Measurements from ENCODE around the gene CAMK2G.

CAMK2G gene

GRCh38 chr10:73881221-73881919 lies 7.0 kb upstream of the CAMK2G start:
- Histone ChIP-seq H3F3A (ENCODE audit: control insufficient read depth, insufficient read depth) (no peaks in the 10 kb centered on the region), H3K36me3 (ENCODE audit: control insufficient read depth, low read length) (no peaks in the 10 kb centered on the region), H3K27me3 (ENCODE audit: control insufficient read depth, low read length) (0 out of 2 replicates have a peak, but pooled peaks cover 2% of the 10 kb centered on the region), H3K27ac (ENCODE audit: low read depth, low read length) (no peak overlapping the region), H3K4me1 (ENCODE audit: control insufficient read depth, low read length) (peaks cover 13% of the 10 kb centered on the region), H3K9me3 (ENCODE audit: control insufficient read depth, insufficient read depth, low read length) (no peaks in the 10 kb centered on the region), H3K9me2 (replicated peaks; ENCODE audit: control insufficient read depth, low read length) (no peaks in the 10 kb centered on the region), H3K4me2 (ENCODE audit: low read length) (no peak overlapping the region), H3K4me3 (ENCODE audit: low read length) (no peak overlapping the region), H3K79me2 (ENCODE audit: control insufficient read depth, low read length) (no peaks in the 10 kb centered on the region), H4K20me1 (ENCODE audit: control insufficient read depth, insufficient read depth, low read depth, low read length) (no peaks in the 10 kb centered on the region)
- TF ChIP-seq CTCF (IDR thresholded peaks at IDR 0.05; ENCODE audit: low read depth, low read length, poor library complexity, severe bottlenecking) (no peak), EZH2phosphoT487 (IDR thresholded peaks at IDR 0.05; ENCODE audit: borderline replicate concordance, low read length) (no peak)

GRCh38 chr10:73879296-73880173 lies 5.2 kb upstream of the CAMK2G start:
- H3K4me3 ChIP-seq (ENCODE audit: low read length) = no peak overlapping the region
- H3K9me3 ChIP-seq (ENCODE audit: control insufficient read depth, insufficient read depth, low read length) = no peaks in the 10 kb centered on the region
- no peaks in the 10 kb centered on the region for H3K79me2 ChIP-seq (ENCODE audit: control insufficient read depth, low read length)
- peak overlapping the region; percentile 37 for H3K4me2 ChIP-seq (ENCODE audit: low read length)
- no peaks in the 10 kb centered on the region for H3K9me2 ChIP-seq (replicated peaks; ENCODE audit: control insufficient read depth, low read length)
- H4K20me1 ChIP-seq (ENCODE audit: control insufficient read depth, insufficient read depth, low read depth, low read length) = no peaks in the 10 kb centered on the region
- H3F3A ChIP-seq (ENCODE audit: control insufficient read depth, insufficient read depth) = no peaks in the 10 kb centered on the region
- 0 out of 2 replicates have a peak, but pooled peaks cover 5% of the 10 kb centered on the region for H3K27me3 ChIP-seq (ENCODE audit: control insufficient read depth, low read length)
- peaks cover 20% of the 10 kb centered on the region for H3K4me1 ChIP-seq (ENCODE audit: control insufficient read depth, low read length)
- TF ChIP-seq EZH2phosphoT487 (IDR thresholded peaks at IDR 0.05; ENCODE audit: borderline replicate concordance, low read length) (no peak), CTCF (IDR thresholded peaks at IDR 0.05; ENCODE audit: low read depth, low read length, poor library complexity, severe bottlenecking) (peak; percentile 99)
- no peaks in the 10 kb centered on the region for H3K36me3 ChIP-seq (ENCODE audit: control insufficient read depth, low read length)
- no peak overlapping the region for H3K27ac ChIP-seq (ENCODE audit: low read depth, low read length)

- H3K27ac ChIP-seq (ENCODE audit: low read depth, low read length) = no peak overlapping the region
- no peak overlapping the region for H3K4me3 ChIP-seq (ENCODE audit: low read length)
These were observed 4.0 kb upstream of the CAMK2G start for GRCh38 chr10:73878365-73878764.

More at GRCh38 chr10:73878365-73878764, 4.0 kb upstream of the CAMK2G start:
- H3F3A ChIP-seq (ENCODE audit: control insufficient read depth, insufficient read depth) = no peaks in the 10 kb centered on the region
- H3K4me2 ChIP-seq (ENCODE audit: low read length) = no peak overlapping the region
- peaks cover under 1% of the 10 kb centered on the region for H3K79me2 ChIP-seq (ENCODE audit: control insufficient read depth, low read length)
- 0 out of 2 replicates have a peak, but pooled peaks cover 5% of the 10 kb centered on the region for H3K27me3 ChIP-seq (ENCODE audit: control insufficient read depth, low read length)
- H4K20me1 ChIP-seq (ENCODE audit: control insufficient read depth, insufficient read depth, low read depth, low read length) = no peaks in the 10 kb centered on the region; the same call in 1 of the 2 replicates
- no peaks in the 10 kb centered on the region for H3K9me3 ChIP-seq (ENCODE audit: control insufficient read depth, insufficient read depth, low read length)
- no peaks in the 10 kb centered on the region for H3K9me2 ChIP-seq (replicated peaks; ENCODE audit: control insufficient read depth, low read length)
- no peak for TF ChIP-seq EZH2phosphoT487 (IDR thresholded peaks at IDR 0.05; ENCODE audit: borderline replicate concordance, low read length)
- TF ChIP-seq CTCF (IDR thresholded peaks at IDR 0.05; ENCODE audit: low read depth, low read length, poor library complexity, severe bottlenecking) = no peak
- H3K4me1 ChIP-seq (ENCODE audit: control insufficient read depth, low read length) = peaks cover 21% of the 10 kb centered on the region
- H3K36me3 ChIP-seq (ENCODE audit: control insufficient read depth, low read length) = no peaks in the 10 kb centered on the region

Measured in DOHH2 (cell line).